HepG2 (cell line): ENCODE data around the gene RCC2. TPM values are rescaled to one million over a fixed set of nuclear protein-coding genes. Genes with fewer than 3 reads are reported as not detected.
A peak's percentile ranks its signal among the peaks of the same experiment; 100 is the strongest.

Experiments used
- AGO2 ChIP-seq: fragments of 200-400 bp; formaldehyde crosslinking; optimal IDR thresholded peaks from 2 replicates; pipeline ENCODE3; 2017; ENCODE audit warnings: mild to moderate bottlenecking, low read depth, low read length, moderate library complexity
- ATF7 ChIP-seq, 2 experiments: fragments of 450-650 bp in 1 of 2; sonication (generic) in 1 of 2; formaldehyde crosslinking in 1 of 2; IDR thresholded peaks; 2 replicates each; pipeline versions ENCODE4 v1.4.0 to v1.6.1; 2016 to 2020; ENCODE audit warnings: antibody characterized with exemption in 1 of 2, mild to moderate bottlenecking in 1 of 2, missing genetic modification reagents in 1 of 2
- HOXA3 ChIP-seq: sonication (generic); formaldehyde crosslinking; IDR thresholded peaks from 2 replicates; pipeline ENCODE4 v1.5.0; 2020; ENCODE audit warnings: missing genetic modification reagents
- MEF2D ChIP-seq: sonication (generic); formaldehyde crosslinking; IDR thresholded peaks from 2 replicates; pipeline ENCODE4 v1.5.1; 2020; ENCODE audit warnings: mild to moderate bottlenecking, missing genetic modification reagents
- NFATC3 ChIP-seq: sonication (generic); formaldehyde crosslinking; IDR thresholded peaks from 2 replicates; pipeline ENCODE4 v1.5.1; 2020; ENCODE audit warnings: mild to moderate bottlenecking, missing genetic modification reagents
- NR2F1 ChIP-seq, 2 experiments: fragments of 450-650 bp in 1 of 2; formaldehyde crosslinking in 1 of 2; IDR thresholded peaks; 2 replicates each; pipeline versions ENCODE4 v1.5.0 to v1.6.1; 2016 to 2020; ENCODE audit warnings: mild to moderate bottlenecking in 1 of 2, missing compliant biosample characterization in 1 of 2, missing genetic modification reagents in 1 of 2, moderate library complexity in 1 of 2
- PAF1 ChIP-seq: IDR thresholded peaks from 2 replicates; pipeline ENCODE4 v1.6.1; 2016; ENCODE audit warnings: missing genetic modification reagents, missing compliant biosample characterization
- PAX8 ChIP-seq: sonication (generic); formaldehyde crosslinking; IDR thresholded peaks from 2 replicates; pipeline ENCODE4 v1.8.0; 2022; ENCODE audit warnings: mild to moderate bottlenecking, missing genetic modification reagents, borderline replicate concordance
- PPARG ChIP-seq: conservative IDR thresholded peaks from 2 replicates; pipeline ENCODE4 v1.6.1; 2016; ENCODE audit warnings: missing biosample characterization, missing genetic modification reagents
- RAD21 ChIP-seq: fragments of 450-650 bp; formaldehyde crosslinking; IDR thresholded peaks from 2 replicates; pipeline ENCODE4 v1.5.0; 2020; ENCODE audit warnings: mild to moderate bottlenecking
- RBFOX2 ChIP-seq: fragments of 200-400 bp; formaldehyde crosslinking; IDR thresholded peaks from 2 replicates; pipeline ENCODE4 v1.6.1; 2017; ENCODE audit warnings: low read depth, mild to moderate bottlenecking, low read length
- RELA ChIP-seq: sonication (generic); formaldehyde crosslinking; IDR thresholded peaks from 2 replicates; pipeline ENCODE4 v1.4.0; 2020; ENCODE audit warnings: missing genetic modification reagents
- RFXANK ChIP-seq: IDR thresholded peaks from 2 replicates; pipeline ENCODE4 v1.6.1; 2016
- RXRB ChIP-seq: IDR thresholded peaks from 2 replicates; pipeline ENCODE4 v1.6.1; 2016; ENCODE audit warnings: borderline replicate concordance, missing genetic modification reagents, missing compliant biosample characterization
- SALL1 ChIP-seq: sonication (generic); formaldehyde crosslinking; IDR thresholded peaks from 2 replicates; pipeline ENCODE4 v1.8.0; 2022; ENCODE audit warnings: mild to moderate bottlenecking, missing genetic modification reagents
- SAP130 ChIP-seq: IDR thresholded peaks from 2 replicates; pipeline ENCODE4 v1.6.1; 2016; ENCODE audit warnings: low read depth
- SMAD9 ChIP-seq: sonication (generic); formaldehyde crosslinking; IDR thresholded peaks from 2 replicates; pipeline ENCODE4 v1.5.1; 2020; ENCODE audit warnings: mild to moderate bottlenecking, missing genetic modification reagents
- SOX6 ChIP-seq, 2 experiments: fragments of 450-650 bp in 1 of 2; sonication (generic) in 1 of 2; formaldehyde crosslinking in 1 of 2; IDR thresholded peaks; 2 replicates each; pipeline versions ENCODE4 v1.4.0 to v1.6.1; 2017 to 2020; ENCODE audit warnings: antibody characterized with exemption in 1 of 2, mild to moderate bottlenecking in 1 of 2, missing genetic modification reagents in 1 of 2
- ZFP62 ChIP-seq: sonication (generic); formaldehyde crosslinking; IDR thresholded peaks from 2 replicates; pipeline ENCODE4 v1.4.0; 2020; ENCODE audit warnings: missing genetic modification reagents
- ZMYM4 ChIP-seq: sonication (generic); formaldehyde crosslinking; IDR thresholded peaks from 2 replicates; pipeline ENCODE4 v1.8.1; 2023; ENCODE audit warnings: mild to moderate bottlenecking, missing genetic modification reagents
- ZSCAN12 ChIP-seq: sonication (generic); formaldehyde crosslinking; IDR thresholded peaks from 2 replicates; pipeline ENCODE4 v1.9.0; 2021; ENCODE audit warnings: mild to moderate bottlenecking, missing genetic modification reagents
- polyA plus RNA-seq, 8 experiments: library from polyadenylated mRNA; depleted of rRNA in 3 of 8; stranded (reverse) in 7 of 8; unstranded in 1 of 8; fragments of >200 nt; fragmentation: Illumina TruSeq in 4 of 8; extraction: Trizol in 4 of 8; gene quantifications; 2 replicates each; pipeline versions ENCODE4 v1.2.1 to v1.2.3, GENCODE V29; 2011 to 2016; ENCODE audit warnings: low read depth in 4 of 8, missing spikeins in 1 of 8, mixed read lengths in 1 of 8; ENCODE audit not compliant: insufficient read depth in 1 of 8
- total RNA-seq, 5 experiments: library from RNA; depleted of rRNA; stranded (reverse); fragments of >200 nt; fragmentation: Illumina TruSeq; extraction: Trizol; gene quantifications; 2 replicates each; pipeline ENCODE4 v1.2.3, GENCODE V29; 2016; ENCODE audit warnings: low read depth in 1 of 5
- TF ChIP-seq, protein P1 (sequence below), 2 experiments: sonication (generic) in 1 of 2; formaldehyde crosslinking in 1 of 2; IDR thresholded peaks; 2 replicates each; pipeline versions ENCODE4 v1.4.0 to v1.6.1; 2016 to 2020; ENCODE audit warnings: borderline replicate concordance in 1 of 2, low read depth in 1 of 2, mild to moderate bottlenecking in 1 of 2, missing genetic modification reagents in 1 of 2
- TF ChIP-seq, protein P2 (sequence below): sonication (generic); formaldehyde crosslinking; IDR thresholded peaks from 2 replicates; pipeline ENCODE4 v1.4.0; 2020; ENCODE audit warnings: mild to moderate bottlenecking, missing genetic modification reagents
- TF ChIP-seq, protein P3 (sequence below): sonication (generic); formaldehyde crosslinking; IDR thresholded peaks from 2 replicates; pipeline ENCODE4 v1.4.0; 2020; ENCODE audit warnings: missing genetic modification reagents

The RCC2 gene
- total and polyA plus RNA-seq, 2 of the 13 experiments (the other 11 are each of a cell fraction or from before 2014, with no cell fraction given) = 20.5 to 55.8 TPM

DNA sequence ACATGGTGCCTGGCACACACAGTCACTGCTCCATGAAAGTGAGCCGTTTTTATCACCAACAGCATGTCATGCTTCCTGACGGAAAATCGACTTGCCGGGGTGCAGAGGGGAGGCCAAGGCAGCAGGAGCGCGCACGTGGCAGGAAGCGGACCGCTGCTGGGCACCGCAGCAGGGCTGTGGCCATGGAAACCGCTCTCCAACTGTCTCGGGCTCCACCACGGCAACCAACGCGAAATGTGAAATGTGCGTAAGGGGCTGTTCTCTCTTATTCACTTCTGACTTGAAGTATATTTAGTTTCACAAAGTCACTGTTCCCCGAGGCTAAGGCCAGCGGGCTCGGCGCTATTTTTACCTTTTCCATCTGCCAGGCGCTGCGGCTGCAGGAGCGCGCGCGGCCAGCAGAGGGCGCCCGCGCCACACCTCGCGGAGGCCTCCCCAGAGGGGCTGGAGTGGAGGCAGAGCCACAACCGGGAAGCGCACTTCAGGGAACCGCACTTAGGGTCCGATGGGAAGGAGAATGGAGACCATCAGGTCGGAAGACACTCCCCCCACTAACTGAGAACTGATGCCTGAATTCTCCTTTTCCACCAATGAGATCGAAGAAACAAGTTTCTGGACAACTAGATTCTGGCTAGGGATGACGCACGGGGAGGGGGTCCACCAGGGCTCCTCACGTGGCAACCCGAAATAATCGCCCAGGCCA is 19.7 kb downstream of the RCC2 start (continued):
- TF ChIP-seq PPARG (CRISPR knock-in tag) (no peak), NFATC3 (CRISPR knock-in tag) (no peak), RAD21 (CRISPR knock-in tag) (peak; percentile 84), RFXANK (CRISPR knock-in tag) (no peak), ATF7 (IDR thresholded peaks at IDR 0.05) (no peak), ATF7 (CRISPR knock-in tag; IDR thresholded peaks at IDR 0.05) (no peak), RELA (CRISPR knock-in tag) (no peak), SAP130 (CRISPR knock-in tag) (no peak), RXRB (CRISPR knock-in tag) (no peak), SOX6 (IDR thresholded peaks at IDR 0.05) (no peak), SOX6 (CRISPR knock-in tag; IDR thresholded peaks at IDR 0.05) (0 out of 2 replicates have a peak, but pooled peaks have one; percentile 15), NR2F1 (CRISPR knock-in tag; IDR thresholded peaks at IDR 0.05) (no peak), MEF2D (CRISPR knock-in tag) (no peak), ZSCAN12 (no peak), PAF1 (CRISPR knock-in tag) (no peak), RBFOX2 (peak; percentile 42; the same call in 1 of the 2 replicates), ZMYM4 (no peak), HOXA3 (peak; percentile 68), ZFP62 (CRISPR knock-in tag) (no peak), SALL1 (CRISPR knock-in tag) (peak; percentile 31), AGO2 (peak; percentile 68), SMAD9 (CRISPR knock-in tag) (no peak), PAX8 (CRISPR knock-in tag) (no peak)
- TF ChIP-seq, protein P1, sequence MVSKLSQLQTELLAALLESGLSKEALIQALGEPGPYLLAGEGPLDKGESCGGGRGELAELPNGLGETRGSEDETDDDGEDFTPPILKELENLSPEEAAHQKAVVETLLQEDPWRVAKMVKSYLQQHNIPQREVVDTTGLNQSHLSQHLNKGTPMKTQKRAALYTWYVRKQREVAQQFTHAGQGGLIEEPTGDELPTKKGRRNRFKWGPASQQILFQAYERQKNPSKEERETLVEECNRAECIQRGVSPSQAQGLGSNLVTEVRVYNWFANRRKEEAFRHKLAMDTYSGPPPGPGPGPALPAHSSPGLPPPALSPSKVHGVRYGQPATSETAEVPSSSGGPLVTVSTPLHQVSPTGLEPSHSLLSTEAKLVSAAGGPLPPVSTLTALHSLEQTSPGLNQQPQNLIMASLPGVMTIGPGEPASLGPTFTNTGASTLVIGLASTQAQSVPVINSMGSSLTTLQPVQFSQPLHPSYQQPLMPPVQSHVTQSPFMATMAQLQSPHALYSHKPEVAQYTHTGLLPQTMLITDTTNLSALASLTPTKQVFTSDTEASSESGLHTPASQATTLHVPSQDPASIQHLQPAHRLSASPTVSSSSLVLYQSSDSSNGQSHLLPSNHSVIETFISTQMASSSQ (IDR thresholded peaks at IDR 0.05; ENCODE audit: low read depth) = no peak
- TF ChIP-seq, protein P1 (CRISPR knock-in tag; IDR thresholded peaks at IDR 0.05; ENCODE audit: borderline replicate concordance) = no peak
- TF ChIP-seq, protein P2, sequence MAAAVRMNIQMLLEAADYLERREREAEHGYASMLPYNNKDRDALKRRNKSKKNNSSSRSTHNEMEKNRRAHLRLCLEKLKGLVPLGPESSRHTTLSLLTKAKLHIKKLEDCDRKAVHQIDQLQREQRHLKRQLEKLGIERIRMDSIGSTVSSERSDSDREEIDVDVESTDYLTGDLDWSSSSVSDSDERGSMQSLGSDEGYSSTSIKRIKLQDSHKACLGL (CRISPR knock-in tag) = no peak
- TF ChIP-seq, protein P3, sequence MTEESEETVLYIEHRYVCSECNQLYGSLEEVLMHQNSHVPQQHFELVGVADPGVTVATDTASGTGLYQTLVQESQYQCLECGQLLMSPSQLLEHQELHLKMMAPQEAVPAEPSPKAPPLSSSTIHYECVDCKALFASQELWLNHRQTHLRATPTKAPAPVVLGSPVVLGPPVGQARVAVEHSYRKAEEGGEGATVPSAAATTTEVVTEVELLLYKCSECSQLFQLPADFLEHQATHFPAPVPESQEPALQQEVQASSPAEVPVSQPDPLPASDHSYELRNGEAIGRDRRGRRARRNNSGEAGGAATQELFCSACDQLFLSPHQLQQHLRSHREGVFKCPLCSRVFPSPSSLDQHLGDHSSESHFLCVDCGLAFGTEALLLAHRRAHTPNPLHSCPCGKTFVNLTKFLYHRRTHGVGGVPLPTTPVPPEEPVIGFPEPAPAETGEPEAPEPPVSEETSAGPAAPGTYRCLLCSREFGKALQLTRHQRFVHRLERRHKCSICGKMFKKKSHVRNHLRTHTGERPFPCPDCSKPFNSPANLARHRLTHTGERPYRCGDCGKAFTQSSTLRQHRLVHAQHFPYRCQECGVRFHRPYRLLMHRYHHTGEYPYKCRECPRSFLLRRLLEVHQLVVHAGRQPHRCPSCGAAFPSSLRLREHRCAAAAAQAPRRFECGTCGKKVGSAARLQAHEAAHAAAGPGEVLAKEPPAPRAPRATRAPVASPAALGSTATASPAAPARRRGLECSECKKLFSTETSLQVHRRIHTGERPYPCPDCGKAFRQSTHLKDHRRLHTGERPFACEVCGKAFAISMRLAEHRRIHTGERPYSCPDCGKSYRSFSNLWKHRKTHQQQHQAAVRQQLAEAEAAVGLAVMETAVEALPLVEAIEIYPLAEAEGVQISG (CRISPR knock-in tag) = peak; percentile 44; the same call in 1 of the 2 replicates
